ENCODE data around the gene RBBP8NL. TPM values are rescaled to one million over a fixed set of nuclear protein-coding genes. Genes with fewer than 3 reads are reported as not detected.

The RBBP8NL gene
- total and polyA plus RNA-seq, 2 of the 8 experiments (the other 6 are each of a cell fraction or from before 2014, with no cell fraction given), result 0.43 to 0.48 TPM

- TF ChIP-seq, protein P1, sequence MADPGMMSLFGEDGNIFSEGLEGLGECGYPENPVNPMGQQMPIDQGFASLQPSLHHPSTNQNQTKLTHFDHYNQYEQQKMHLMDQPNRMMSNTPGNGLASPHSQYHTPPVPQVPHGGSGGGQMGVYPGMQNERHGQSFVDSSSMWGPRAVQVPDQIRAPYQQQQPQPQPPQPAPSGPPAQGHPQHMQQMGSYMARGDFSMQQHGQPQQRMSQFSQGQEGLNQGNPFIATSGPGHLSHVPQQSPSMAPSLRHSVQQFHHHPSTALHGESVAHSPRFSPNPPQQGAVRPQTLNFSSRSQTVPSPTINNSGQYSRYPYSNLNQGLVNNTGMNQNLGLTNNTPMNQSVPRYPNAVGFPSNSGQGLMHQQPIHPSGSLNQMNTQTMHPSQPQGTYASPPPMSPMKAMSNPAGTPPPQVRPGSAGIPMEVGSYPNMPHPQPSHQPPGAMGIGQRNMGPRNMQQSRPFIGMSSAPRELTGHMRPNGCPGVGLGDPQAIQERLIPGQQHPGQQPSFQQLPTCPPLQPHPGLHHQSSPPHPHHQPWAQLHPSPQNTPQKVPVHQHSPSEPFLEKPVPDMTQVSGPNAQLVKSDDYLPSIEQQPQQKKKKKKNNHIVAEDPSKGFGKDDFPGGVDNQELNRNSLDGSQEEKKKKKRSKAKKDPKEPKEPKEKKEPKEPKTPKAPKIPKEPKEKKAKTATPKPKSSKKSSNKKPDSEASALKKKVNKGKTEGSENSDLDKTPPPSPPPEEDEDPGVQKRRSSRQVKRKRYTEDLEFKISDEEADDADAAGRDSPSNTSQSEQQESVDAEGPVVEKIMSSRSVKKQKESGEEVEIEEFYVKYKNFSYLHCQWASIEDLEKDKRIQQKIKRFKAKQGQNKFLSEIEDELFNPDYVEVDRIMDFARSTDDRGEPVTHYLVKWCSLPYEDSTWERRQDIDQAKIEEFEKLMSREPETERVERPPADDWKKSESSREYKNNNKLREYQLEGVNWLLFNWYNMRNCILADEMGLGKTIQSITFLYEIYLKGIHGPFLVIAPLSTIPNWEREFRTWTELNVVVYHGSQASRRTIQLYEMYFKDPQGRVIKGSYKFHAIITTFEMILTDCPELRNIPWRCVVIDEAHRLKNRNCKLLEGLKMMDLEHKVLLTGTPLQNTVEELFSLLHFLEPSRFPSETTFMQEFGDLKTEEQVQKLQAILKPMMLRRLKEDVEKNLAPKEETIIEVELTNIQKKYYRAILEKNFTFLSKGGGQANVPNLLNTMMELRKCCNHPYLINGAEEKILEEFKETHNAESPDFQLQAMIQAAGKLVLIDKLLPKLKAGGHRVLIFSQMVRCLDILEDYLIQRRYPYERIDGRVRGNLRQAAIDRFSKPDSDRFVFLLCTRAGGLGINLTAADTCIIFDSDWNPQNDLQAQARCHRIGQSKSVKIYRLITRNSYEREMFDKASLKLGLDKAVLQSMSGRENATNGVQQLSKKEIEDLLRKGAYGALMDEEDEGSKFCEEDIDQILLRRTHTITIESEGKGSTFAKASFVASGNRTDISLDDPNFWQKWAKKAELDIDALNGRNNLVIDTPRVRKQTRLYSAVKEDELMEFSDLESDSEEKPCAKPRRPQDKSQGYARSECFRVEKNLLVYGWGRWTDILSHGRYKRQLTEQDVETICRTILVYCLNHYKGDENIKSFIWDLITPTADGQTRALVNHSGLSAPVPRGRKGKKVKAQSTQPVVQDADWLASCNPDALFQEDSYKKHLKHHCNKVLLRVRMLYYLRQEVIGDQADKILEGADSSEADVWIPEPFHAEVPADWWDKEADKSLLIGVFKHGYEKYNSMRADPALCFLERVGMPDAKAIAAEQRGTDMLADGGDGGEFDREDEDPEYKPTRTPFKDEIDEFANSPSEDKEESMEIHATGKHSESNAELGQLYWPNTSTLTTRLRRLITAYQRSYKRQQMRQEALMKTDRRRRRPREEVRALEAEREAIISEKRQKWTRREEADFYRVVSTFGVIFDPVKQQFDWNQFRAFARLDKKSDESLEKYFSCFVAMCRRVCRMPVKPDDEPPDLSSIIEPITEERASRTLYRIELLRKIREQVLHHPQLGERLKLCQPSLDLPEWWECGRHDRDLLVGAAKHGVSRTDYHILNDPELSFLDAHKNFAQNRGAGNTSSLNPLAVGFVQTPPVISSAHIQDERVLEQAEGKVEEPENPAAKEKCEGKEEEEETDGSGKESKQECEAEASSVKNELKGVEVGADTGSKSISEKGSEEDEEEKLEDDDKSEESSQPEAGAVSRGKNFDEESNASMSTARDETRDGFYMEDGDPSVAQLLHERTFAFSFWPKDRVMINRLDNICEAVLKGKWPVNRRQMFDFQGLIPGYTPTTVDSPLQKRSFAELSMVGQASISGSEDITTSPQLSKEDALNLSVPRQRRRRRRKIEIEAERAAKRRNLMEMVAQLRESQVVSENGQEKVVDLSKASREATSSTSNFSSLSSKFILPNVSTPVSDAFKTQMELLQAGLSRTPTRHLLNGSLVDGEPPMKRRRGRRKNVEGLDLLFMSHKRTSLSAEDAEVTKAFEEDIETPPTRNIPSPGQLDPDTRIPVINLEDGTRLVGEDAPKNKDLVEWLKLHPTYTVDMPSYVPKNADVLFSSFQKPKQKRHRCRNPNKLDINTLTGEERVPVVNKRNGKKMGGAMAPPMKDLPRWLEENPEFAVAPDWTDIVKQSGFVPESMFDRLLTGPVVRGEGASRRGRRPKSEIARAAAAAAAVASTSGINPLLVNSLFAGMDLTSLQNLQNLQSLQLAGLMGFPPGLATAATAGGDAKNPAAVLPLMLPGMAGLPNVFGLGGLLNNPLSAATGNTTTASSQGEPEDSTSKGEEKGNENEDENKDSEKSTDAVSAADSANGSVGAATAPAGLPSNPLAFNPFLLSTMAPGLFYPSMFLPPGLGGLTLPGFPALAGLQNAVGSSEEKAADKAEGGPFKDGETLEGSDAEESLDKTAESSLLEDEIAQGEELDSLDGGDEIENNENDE (IDR thresholded peaks at IDR 0.05; ENCODE audit: insufficient replicate concordance, low read length), result no peak
- no peak for TF ChIP-seq MAFK (IDR thresholded peaks at IDR 0.05; ENCODE audit: low read depth, low read length)
- no peak for TF ChIP-seq KDM4A (IDR thresholded peaks at IDR 0.05; ENCODE audit: low read depth, low read length, severe bottlenecking)
- no peak for TF ChIP-seq TBP (IDR thresholded peaks at IDR 0.05; ENCODE audit: low read depth, low read length)
- TF ChIP-seq EP300 (IDR thresholded peaks at IDR 0.05; ENCODE audit: borderline replicate concordance in 1 of 2, low read depth in 2 of 2, low read length in 2 of 2), result no peak
- no peak for TF ChIP-seq JUN (IDR thresholded peaks at IDR 0.05; ENCODE audit: low read depth, low read length)
- TF ChIP-seq JUND (IDR thresholded peaks at IDR 0.05; ENCODE audit: low read length), result no peak
- TF ChIP-seq NANOG (IDR thresholded peaks at IDR 0.05; ENCODE audit: insufficient read depth, low read depth, low read length, poor library complexity, severe bottlenecking), result no peak
- TF ChIP-seq SUZ12 (IDR thresholded peaks at IDR 0.05; ENCODE audit: low read length), result no peak
- no peak for TF ChIP-seq SP1 (IDR thresholded peaks at IDR 0.05; ENCODE audit: low read depth, low read length)
These were observed 40.0 kb downstream of the RBBP8NL start (continued) for GRCh38 chr20:62387219-62387913.

All from H1 (cell line).